Measurements from ENCODE around the gene MMP12. TPM values are rescaled to one million over a fixed set of nuclear protein-coding genes. Genes with fewer than 3 reads are reported as not detected.

MMP12 gene

Small RNA genes within 50 kb of the gene (small RNA-seq; reads per million reads assigned to genes)
- gene RNU7-159P (ENCODE audit: insufficient read depth), result not detected

All from mesendoderm (in vitro differentiated cells).